ENCODE results near the gene CEP83. TPM values are rescaled to one million over a fixed set of nuclear protein-coding genes. Genes with fewer than 3 reads are reported as not detected.

CEP83 gene
- total and polyA plus RNA-seq, 2 experiments from 2014 or later = 29.8 to 33.7 TPM

DNA sequence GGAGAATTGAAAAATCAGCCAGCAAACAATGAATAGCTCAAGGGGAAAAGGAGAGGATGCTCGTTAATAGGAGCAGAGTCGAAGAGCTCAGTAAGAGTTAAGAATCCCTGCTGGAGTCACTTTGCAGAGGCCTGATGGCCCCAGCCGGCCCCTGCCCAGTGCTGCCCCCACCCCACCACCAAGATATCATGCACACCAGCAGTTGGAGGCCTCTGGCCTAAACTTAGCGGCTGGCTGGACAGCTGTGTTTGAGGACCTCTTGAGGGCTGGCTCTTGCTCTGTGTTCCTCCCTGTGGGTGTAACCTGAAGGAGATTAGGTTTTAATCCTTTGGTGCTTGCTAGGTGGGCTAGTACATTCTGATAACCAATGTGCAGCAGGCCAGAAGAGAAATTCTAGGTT lies 169.3 kb downstream of the CEP83 start:
- TF ChIP-seq STAT1 (IDR thresholded peaks at IDR 0.05; ENCODE audit: unreplicated experiment) = no peak
- no peak for TF ChIP-seq ZNF331 (CRISPR knock-in tag; IDR thresholded peaks at IDR 0.05; ENCODE audit: low read depth)
- TF ChIP-seq, protein P1, sequence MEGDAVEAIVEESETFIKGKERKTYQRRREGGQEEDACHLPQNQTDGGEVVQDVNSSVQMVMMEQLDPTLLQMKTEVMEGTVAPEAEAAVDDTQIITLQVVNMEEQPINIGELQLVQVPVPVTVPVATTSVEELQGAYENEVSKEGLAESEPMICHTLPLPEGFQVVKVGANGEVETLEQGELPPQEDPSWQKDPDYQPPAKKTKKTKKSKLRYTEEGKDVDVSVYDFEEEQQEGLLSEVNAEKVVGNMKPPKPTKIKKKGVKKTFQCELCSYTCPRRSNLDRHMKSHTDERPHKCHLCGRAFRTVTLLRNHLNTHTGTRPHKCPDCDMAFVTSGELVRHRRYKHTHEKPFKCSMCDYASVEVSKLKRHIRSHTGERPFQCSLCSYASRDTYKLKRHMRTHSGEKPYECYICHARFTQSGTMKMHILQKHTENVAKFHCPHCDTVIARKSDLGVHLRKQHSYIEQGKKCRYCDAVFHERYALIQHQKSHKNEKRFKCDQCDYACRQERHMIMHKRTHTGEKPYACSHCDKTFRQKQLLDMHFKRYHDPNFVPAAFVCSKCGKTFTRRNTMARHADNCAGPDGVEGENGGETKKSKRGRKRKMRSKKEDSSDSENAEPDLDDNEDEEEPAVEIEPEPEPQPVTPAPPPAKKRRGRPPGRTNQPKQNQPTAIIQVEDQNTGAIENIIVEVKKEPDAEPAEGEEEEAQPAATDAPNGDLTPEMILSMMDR (conservative IDR thresholded peaks at IDR 0.05; ENCODE audit: low read depth in 2 of 2) = peak in 1 of 2 experiments; percentile 23; a peak in 1 of 4 replicates
- TF ChIP-seq NANOG (IDR thresholded peaks at IDR 0.05; ENCODE audit: borderline replicate concordance) = no peak
- TF ChIP-seq, protein P2, sequence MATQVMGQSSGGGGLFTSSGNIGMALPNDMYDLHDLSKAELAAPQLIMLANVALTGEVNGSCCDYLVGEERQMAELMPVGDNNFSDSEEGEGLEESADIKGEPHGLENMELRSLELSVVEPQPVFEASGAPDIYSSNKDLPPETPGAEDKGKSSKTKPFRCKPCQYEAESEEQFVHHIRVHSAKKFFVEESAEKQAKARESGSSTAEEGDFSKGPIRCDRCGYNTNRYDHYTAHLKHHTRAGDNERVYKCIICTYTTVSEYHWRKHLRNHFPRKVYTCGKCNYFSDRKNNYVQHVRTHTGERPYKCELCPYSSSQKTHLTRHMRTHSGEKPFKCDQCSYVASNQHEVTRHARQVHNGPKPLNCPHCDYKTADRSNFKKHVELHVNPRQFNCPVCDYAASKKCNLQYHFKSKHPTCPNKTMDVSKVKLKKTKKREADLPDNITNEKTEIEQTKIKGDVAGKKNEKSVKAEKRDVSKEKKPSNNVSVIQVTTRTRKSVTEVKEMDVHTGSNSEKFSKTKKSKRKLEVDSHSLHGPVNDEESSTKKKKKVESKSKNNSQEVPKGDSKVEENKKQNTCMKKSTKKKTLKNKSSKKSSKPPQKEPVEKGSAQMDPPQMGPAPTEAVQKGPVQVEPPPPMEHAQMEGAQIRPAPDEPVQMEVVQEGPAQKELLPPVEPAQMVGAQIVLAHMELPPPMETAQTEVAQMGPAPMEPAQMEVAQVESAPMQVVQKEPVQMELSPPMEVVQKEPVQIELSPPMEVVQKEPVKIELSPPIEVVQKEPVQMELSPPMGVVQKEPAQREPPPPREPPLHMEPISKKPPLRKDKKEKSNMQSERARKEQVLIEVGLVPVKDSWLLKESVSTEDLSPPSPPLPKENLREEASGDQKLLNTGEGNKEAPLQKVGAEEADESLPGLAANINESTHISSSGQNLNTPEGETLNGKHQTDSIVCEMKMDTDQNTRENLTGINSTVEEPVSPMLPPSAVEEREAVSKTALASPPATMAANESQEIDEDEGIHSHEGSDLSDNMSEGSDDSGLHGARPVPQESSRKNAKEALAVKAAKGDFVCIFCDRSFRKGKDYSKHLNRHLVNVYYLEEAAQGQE (IDR thresholded peaks at IDR 0.05; ENCODE audit: unreplicated experiment) = no peak
- TF ChIP-seq CREB1 (CRISPR knock-in tag; IDR thresholded peaks at IDR 0.05; ENCODE audit: low read depth) = no peak
- TF ChIP-seq, protein P3, sequence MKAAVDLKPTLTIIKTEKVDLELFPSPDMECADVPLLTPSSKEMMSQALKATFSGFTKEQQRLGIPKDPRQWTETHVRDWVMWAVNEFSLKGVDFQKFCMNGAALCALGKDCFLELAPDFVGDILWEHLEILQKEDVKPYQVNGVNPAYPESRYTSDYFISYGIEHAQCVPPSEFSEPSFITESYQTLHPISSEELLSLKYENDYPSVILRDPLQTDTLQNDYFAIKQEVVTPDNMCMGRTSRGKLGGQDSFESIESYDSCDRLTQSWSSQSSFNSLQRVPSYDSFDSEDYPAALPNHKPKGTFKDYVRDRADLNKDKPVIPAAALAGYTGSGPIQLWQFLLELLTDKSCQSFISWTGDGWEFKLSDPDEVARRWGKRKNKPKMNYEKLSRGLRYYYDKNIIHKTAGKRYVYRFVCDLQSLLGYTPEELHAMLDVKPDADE (IDR thresholded peaks at IDR 0.05) = no peak
- Histone ChIP-seq H3K27me3 (ENCODE audit: insufficient read depth) (no peaks in the 10 kb centered on the region), H3K9me2 (ENCODE audit: insufficient read depth) (peaks cover 2% of the 10 kb centered on the region; the same call in 1 of the 2 replicates), H3K4me3 (no peak overlapping the region), H3F3A (replicated peaks; ENCODE audit: low read depth) (no peaks in the 10 kb centered on the region), H4K20me1 (replicated peaks; ENCODE audit: insufficient read depth) (no peaks in the 10 kb centered on the region), H3K4me1 (ENCODE audit: insufficient read depth) (peaks cover 33% of the 10 kb centered on the region), H2AFZ (no peak overlapping the region), H3K4me2 (no peak overlapping the region), H3K36me3 (ENCODE audit: insufficient read depth) (no peaks in the 10 kb centered on the region), H3K79me2 (replicated peaks; ENCODE audit: insufficient read depth) (no peaks in the 10 kb centered on the region), H3K27ac (ENCODE audit: low read depth) (no peak overlapping the region)
- H3K4me3 Mint-ChIP-seq = no peak overlapping the region
- H3K9me3 Mint-ChIP-seq = no peaks in the 10 kb centered on the region
- no peak overlapping the region for H3K27ac Mint-ChIP-seq
- DNase-seq (ENCODE audit: low spot score) (no peak), ATAC-seq (peak; percentile 34)
- peaks cover 44% of the 10 kb centered on the region for H3K4me1 Mint-ChIP-seq
- H3K27me3 Mint-ChIP-seq (ENCODE audit: insufficient read depth, low read depth, poor library complexity) = peaks cover 8% of the 10 kb centered on the region
- no peaks in the 10 kb centered on the region for H3K36me3 Mint-ChIP-seq (ENCODE audit: low read depth)

DNA sequence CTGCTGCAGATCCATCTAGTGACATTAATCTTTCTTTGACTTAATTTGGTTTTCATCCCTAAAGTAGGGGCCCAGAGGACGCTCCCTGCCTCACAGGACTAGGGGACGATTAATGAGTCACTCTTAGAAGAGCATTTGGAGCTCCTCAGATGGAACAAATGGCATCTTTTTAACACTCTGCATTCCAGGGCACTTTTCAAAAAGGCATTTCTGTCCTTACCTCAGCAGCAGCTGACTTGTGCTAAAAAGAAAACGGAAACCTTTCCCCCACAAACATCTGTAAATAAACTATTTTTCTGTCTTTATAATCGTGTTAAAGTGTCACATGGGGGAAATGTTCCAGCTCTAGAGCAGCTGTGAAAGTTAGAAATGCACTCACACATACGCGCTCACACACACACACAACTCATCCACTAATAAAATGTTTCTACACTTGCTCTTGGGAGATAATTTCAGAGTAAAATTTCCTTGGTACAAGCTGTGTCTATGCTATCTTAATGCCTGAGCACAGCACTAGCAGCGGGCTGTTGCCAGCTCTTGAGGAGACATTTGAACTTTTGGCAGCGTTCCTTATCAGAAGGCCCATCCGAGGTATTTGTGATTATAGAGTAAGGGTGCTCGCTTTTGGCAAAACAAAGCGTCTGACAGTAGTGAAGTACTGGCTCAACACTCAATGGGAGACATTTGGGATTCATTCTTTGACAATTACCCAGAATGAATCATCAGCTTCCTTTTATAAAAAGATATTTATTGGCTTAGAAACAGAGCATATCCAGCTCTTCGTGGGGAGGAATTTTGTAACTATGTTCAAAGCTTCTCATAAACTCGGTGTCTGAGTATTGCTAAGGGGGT lies 170.0 kb downstream of the CEP83 start:
- Histone ChIP-seq H3K4me2 (no peak overlapping the region), H3F3A (replicated peaks; ENCODE audit: low read depth) (no peaks in the 10 kb centered on the region), H3K4me3 (no peak overlapping the region), H3K9me2 (ENCODE audit: insufficient read depth) (no peaks in the 10 kb centered on the region), H3K36me3 (ENCODE audit: insufficient read depth) (no peaks in the 10 kb centered on the region), H3K27ac (ENCODE audit: low read depth) (no peak overlapping the region), H4K20me1 (replicated peaks; ENCODE audit: insufficient read depth) (no peaks in the 10 kb centered on the region), H3K79me2 (replicated peaks; ENCODE audit: insufficient read depth) (no peaks in the 10 kb centered on the region), H3K27me3 (ENCODE audit: insufficient read depth) (no peaks in the 10 kb centered on the region), H2AFZ (no peak overlapping the region), H3K4me1 (ENCODE audit: insufficient read depth) (peaks cover 33% of the 10 kb centered on the region)
- H3K4me3 Mint-ChIP-seq = no peak overlapping the region
- no peaks in the 10 kb centered on the region for H3K9me3 Mint-ChIP-seq
- H3K27ac Mint-ChIP-seq = no peak overlapping the region
- H3K27me3 Mint-ChIP-seq (ENCODE audit: insufficient read depth, low read depth, poor library complexity) = peaks cover 11% of the 10 kb centered on the region
- peaks cover 45% of the 10 kb centered on the region for H3K4me1 Mint-ChIP-seq
- no peak for DNase-seq (ENCODE audit: low spot score)
- H3K36me3 Mint-ChIP-seq (ENCODE audit: low read depth) = no peaks in the 10 kb centered on the region
- ATAC-seq = no peak
- no peak for TF ChIP-seq ZNF331 (CRISPR knock-in tag; IDR thresholded peaks at IDR 0.05; ENCODE audit: low read depth)
- TF ChIP-seq, protein P1 (conservative IDR thresholded peaks at IDR 0.05; ENCODE audit: low read depth in 2 of 2) = no peak
- no peak for TF ChIP-seq ZNF114 (CRISPR knock-in tag; IDR thresholded peaks at IDR 0.05)
- TF ChIP-seq CREB1 (CRISPR knock-in tag; IDR thresholded peaks at IDR 0.05; ENCODE audit: low read depth) = no peak
- TF ChIP-seq, protein P2 (IDR thresholded peaks at IDR 0.05; ENCODE audit: unreplicated experiment) = no peak
- TF ChIP-seq JUNB (IDR thresholded peaks at IDR 0.05; ENCODE audit: unreplicated experiment) = no peak
- no peak for TF ChIP-seq EZH2 (IDR thresholded peaks at IDR 0.05; ENCODE audit: low read depth, unreplicated experiment)

Data from GM23338 (cell line).